GM21825 (cell line): Measurements from ENCODE around the gene SHISA9.

ENCODE experiments used
- ATAC-seq: cut with Tn5 transposase; IDR thresholded peaks from one replicate; pipeline ENCODE4 v1.9.1; 2021; ENCODE audit warnings: mild to moderate bottlenecking, moderate library complexity; ENCODE audit not compliant: unreplicated experiment

SHISA9 gene

GRCh38 chr16:13012601-13013000, 111.2 kb downstream of the SHISA9 start:
- ATAC-seq = no peak

DNA sequence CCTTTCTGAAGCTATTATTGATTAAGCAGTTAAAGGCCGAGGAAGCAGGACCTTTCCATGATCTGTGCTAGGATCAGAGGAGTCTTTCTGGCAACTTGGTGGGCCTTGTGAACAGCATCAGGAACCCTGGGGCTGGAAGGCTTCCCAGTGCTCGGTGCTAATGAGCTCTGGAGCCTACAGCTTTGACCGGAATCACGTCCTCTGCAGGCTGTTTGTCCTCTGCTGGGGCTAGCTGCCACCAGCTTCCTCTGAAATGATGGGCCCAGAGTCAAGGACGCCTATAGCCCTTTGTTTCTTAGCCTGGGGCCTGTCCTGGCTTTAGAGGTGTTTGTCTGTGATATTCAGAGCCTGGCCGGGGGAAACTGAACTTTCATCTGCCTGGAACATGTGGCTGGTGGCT, 111.6 kb downstream of the SHISA9 start:
- ATAC-seq = no peak

GRCh38 chr16:13014476-13014875, 113.1 kb downstream of the SHISA9 start:
- ATAC-seq = no peak

DNA sequence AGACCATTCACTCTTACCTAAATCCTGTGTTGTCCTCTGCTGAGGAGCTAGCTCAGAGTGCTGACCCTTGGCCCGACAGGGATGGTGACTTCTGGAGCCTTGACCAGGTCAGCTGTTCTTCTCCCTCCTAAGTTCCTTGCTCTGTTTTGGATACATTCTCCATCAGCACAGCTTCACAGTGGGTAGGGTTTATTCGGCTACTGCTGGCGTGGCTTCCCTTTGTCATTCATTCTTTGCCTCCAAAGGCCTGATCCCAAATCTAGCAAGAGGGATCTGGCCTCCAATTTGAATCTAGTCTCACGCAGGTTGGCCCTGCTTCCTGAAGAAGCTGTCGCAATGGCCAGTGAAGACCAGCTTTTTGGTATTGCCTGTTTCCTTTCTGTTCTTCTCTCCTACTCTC, 116.6 kb downstream of the SHISA9 start:
- no peak for ATAC-seq

- no peak for ATAC-seq
These were observed 120.6 kb downstream of the SHISA9 start for GRCh38 chr16:13021996-13022395.

GRCh38 chr16:13029786-13030185, 128.4 kb downstream of the SHISA9 start:
- ATAC-seq = no peak

- no peak for ATAC-seq
These were observed 129.4 kb downstream of the SHISA9 start for GRCh38 chr16:13030769-13031168.

GRCh38 chr16:13032911-13033310, 131.5 kb downstream of the SHISA9 start:
- no peak for ATAC-seq

DNA sequence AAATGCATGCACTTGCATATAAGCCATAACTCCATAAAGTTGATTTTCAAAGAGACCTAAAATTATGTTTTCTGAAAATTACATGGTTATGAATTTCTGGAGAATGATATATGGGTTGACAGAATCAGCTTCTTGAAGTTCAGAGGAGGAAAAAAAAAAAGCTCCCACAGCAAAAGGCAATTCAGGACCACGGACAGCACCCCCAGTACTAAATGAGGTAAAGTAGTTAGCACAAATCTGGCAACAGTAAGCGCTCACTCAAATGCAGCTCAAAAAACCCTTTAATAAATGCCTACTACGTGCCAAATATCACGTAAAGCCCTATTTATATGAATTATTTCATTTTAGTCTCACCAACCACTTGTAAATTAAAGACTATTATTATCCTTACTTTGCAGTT, 135.2 kb downstream of the SHISA9 start:
- no peak for ATAC-seq

GRCh38 chr16:13038591-13038990, 137.2 kb downstream of the SHISA9 start:
- no peak for ATAC-seq

- no peak for ATAC-seq
These were observed 138.1 kb downstream of the SHISA9 start for GRCh38 chr16:13039526-13039925.

GRCh38 chr16:13041180-13041579, 139.8 kb downstream of the SHISA9 start:
- no peak for ATAC-seq

GRCh38 chr16:13041646-13042290, 140.4 kb downstream of the SHISA9 start:
- ATAC-seq = no peak

DNA sequence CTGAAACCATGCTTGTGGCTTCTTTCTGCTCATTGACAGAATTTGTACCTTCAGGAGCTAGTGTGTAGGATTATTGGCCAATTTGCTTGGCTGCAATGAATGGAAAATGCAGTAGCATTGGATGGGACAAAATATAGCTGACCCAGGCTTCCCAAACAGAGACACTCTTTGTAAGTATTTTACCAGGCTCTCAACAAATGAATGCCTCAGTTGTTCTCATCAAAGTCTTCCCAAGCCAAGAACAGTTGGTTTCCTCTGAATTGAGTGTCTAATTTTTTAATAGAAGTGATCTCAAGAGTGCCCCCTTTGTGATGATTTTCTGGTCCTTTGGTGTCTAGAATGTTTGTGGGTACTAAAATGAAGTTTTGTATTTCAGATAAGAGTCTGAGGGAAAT, 140.9 kb downstream of the SHISA9 start:
- no peak for ATAC-seq

DNA sequence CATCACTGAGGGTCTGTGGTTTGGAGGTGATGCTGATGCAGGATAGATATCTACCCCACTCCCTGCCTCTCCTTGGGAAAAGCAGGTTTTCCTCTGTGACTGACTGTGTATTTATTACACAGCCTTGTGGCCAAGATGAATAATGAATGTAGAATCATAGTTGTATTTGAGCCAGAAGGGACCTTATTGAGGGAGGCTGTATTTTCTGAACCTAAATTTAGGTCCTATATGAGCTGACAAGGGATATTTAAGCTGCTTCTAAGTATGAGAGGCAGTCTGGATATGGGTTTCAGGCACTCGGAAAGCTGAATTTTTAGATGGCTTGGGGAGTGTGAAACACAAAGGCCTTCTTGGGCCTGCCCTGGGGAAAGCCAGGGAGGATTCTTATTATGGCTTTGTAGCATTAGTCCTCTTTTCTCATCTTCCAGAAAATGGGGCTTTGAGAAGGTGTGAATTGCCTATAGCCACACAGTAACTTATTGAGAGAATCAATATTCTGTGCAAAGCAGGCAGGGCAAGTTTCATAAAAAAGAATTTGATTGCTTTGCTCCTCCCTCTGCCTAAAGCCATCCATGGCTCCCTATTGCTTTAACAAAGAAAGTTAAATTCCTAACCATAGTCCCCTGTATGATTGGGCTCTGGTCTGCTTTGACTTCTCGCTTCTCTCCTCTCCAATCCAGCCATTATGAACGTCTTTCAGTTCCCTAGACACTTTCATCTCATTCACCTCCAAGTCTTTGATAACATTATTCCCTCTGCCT, 144.8 kb downstream of the SHISA9 start:
- no peak for ATAC-seq

- no peak for ATAC-seq
These were observed 145.9 kb downstream of the SHISA9 start for GRCh38 chr16:13047276-13047675.

GRCh38 chr16:13049688-13050087, 148.3 kb downstream of the SHISA9 start:
- ATAC-seq = no peak

GRCh38 chr16:13052431-13052830, 151.0 kb downstream of the SHISA9 start:
- ATAC-seq = no peak

DNA sequence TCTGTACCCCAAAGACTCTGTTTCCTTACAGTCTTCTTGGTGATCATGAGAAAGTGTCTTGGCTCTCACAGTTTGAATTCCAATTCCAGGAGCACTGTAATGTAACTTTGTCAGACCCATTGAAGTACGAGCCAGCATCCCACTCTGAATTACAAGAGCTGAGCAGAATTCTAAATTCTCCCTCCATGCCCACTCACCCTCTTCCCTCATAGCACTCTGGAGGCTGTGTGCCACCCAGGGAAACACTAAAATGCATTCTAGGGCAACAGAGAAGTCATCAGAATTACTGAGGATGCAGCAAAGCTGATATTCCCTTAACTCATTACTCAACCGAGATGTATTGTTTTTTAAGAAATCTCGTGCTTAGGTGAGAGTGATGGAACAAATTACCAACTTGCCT, 154.1 kb downstream of the SHISA9 start:
- no peak for ATAC-seq

GRCh38 chr16:13056607-13057006, 155.2 kb downstream of the SHISA9 start:
- no peak for ATAC-seq

GRCh38 chr16:13060932-13061331, 159.5 kb downstream of the SHISA9 start:
- no peak for ATAC-seq

GRCh38 chr16:13061691-13062090, 160.3 kb downstream of the SHISA9 start:
- no peak for ATAC-seq

GRCh38 chr16:13062219-13062618, 160.8 kb downstream of the SHISA9 start:
- ATAC-seq = no peak
